PFSK-1 (cell line): Measurements from ENCODE around the gene KASH5.

Experiments used
- FOXP2 ChIP-seq: optimal IDR thresholded peaks from 2 replicates; pipeline ENCODE3; 2011; ENCODE audit warnings: borderline replicate concordance, control low read depth, inconsistent platforms; ENCODE audit not compliant: insufficient read depth; ENCODE audit errors: extremely low read length, extremely low read depth
- POLR2AphosphoS5 ChIP-seq: IDR thresholded peaks from 2 replicates; pipeline ENCODE4 v1.6.1; 2012; ENCODE audit warnings: low read depth, mild to moderate bottlenecking, control low read depth, low read length, moderate library complexity
- SIN3A ChIP-seq: IDR thresholded peaks from 2 replicates; pipeline ENCODE4 v1.6.1; 2012; ENCODE audit warnings: mild to moderate bottlenecking, low read length, moderate library complexity, borderline replicate concordance; ENCODE audit not compliant: insufficient read depth
- TAF1 ChIP-seq: IDR thresholded peaks from 2 replicates; pipeline ENCODE4 v1.6.1; 2012; ENCODE audit warnings: low read length, control low read depth, borderline replicate concordance; ENCODE audit not compliant: insufficient read depth
- TF ChIP-seq, protein P1 (sequence below), 2 experiments: IDR thresholded peaks; 2 replicates each; pipeline versions ENCODE4 v1.6.1 to v1.8.0; 2011 to 2012; ENCODE audit warnings: low read depth in 2 of 2, low read length in 2 of 2, control low read depth in 1 of 2, inconsistent platforms in 1 of 2, mild to moderate bottlenecking in 1 of 2, moderate library complexity in 1 of 2; ENCODE audit not compliant: insufficient read depth in 1 of 2

Gene KASH5

DNA sequence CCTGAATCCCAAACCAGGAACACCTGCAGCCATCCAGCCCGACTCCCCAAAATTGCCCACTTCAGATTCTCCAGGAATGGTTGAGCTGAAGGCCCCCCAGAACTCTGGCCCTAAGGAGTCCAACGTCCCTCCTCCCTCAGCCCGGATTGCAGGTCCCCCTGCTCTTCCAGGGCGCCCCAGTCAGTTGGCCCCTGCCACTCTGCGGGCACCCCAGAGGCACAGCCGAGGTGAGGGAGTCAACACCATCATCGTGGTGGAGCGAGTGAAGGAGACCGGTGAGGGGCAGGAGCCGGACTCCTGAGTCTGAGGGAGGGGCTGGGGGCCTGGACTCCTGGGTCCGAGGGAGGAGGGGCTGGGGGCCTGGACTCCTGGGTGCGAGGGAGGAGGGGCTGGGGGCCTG, 39.3 kb downstream of the KASH5 start:
- TF ChIP-seq SIN3A (no peak), POLR2AphosphoS5 (no peak), FOXP2 (no peak), TAF1 (no peak)
- TF ChIP-seq, protein P1, sequence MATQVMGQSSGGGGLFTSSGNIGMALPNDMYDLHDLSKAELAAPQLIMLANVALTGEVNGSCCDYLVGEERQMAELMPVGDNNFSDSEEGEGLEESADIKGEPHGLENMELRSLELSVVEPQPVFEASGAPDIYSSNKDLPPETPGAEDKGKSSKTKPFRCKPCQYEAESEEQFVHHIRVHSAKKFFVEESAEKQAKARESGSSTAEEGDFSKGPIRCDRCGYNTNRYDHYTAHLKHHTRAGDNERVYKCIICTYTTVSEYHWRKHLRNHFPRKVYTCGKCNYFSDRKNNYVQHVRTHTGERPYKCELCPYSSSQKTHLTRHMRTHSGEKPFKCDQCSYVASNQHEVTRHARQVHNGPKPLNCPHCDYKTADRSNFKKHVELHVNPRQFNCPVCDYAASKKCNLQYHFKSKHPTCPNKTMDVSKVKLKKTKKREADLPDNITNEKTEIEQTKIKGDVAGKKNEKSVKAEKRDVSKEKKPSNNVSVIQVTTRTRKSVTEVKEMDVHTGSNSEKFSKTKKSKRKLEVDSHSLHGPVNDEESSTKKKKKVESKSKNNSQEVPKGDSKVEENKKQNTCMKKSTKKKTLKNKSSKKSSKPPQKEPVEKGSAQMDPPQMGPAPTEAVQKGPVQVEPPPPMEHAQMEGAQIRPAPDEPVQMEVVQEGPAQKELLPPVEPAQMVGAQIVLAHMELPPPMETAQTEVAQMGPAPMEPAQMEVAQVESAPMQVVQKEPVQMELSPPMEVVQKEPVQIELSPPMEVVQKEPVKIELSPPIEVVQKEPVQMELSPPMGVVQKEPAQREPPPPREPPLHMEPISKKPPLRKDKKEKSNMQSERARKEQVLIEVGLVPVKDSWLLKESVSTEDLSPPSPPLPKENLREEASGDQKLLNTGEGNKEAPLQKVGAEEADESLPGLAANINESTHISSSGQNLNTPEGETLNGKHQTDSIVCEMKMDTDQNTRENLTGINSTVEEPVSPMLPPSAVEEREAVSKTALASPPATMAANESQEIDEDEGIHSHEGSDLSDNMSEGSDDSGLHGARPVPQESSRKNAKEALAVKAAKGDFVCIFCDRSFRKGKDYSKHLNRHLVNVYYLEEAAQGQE (IDR thresholded peaks at IDR 0.05; ENCODE audit: insufficient read depth in 1 of 2, low read depth in 2 of 2, low read length in 2 of 2), result no peak

DNA sequence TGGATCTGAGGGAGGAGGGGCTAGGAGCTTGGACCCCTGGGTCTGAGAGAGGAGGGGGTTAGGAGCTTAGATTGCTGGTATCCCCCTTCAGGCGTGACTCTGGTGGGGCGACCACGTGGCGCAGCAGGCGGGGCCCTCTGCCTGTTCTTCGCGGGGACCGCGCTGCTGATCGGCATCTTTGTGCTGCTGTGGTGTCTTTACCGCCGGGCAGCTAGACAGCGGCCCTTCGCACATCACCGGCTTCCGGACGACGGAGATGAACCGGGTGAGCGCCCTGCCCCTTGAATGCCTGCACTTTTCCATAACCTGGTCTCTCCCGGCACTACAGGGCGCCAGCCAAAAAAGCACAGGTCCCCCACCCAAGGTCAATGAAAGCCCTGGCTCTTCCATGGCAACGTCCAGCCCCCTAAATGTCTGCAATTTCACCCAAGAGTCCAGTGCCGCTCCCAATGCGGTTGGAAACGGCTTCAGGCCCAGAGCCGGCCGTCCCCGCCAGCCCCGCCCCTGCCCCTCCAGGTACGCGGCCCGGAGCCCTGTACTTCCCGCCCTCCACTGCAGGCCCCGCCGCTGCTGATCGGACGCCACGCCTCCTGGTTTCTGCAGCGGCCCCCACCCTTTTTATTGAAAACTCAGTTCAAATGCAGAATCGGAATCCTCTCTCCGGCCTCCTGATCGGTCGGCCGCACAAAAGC, 40.0 kb downstream of the KASH5 start:
- TF ChIP-seq POLR2AphosphoS5 (no peak), TAF1 (no peak), FOXP2 (no peak), SIN3A (no peak)
- TF ChIP-seq, protein P1 (IDR thresholded peaks at IDR 0.05; ENCODE audit: insufficient read depth in 1 of 2, low read depth in 2 of 2, low read length in 2 of 2), result no peak

DNA sequence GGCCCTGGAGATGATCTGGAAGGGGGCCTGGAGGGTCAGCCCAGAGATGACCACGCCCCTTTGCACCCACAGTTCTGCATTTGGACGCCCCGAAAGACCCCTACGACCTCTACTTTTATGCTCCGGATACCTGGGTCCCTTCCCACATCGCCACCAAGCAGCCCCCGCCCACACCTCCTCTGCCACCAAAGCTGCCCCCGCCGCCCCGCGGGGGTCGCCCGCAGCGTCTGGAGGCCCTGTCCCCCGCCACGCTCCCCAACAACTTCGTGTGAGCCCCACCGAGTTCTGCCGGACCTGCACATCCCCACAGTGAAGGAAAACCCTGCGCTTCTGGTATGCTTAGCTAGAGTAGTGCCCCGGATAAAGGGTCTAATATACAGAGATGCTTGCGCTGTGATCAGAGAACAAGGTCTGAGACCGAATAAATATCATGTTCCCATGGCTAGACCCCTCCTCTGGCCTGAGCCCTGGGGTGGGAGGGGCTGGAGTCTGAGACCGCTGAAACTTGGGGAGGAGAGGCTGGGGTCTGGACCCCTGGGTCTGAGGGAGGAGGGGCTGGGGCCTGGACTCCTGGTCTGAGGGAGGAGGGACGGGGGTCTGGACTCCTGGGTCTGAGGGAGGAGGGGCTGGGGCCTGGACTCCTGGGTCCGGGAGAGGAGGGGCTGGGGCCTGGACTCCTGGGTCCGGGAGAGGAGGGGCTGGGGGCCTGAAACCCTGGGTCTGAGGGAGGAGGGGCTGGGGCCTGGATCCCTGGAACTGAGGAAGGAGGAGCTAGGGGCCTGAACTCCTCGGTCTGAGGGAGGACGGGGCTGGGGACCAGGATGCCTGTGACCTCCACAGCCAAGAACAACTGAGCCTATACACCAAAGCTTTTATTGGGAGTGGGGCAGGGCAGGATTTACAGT, 40.8 kb downstream of the KASH5 start:
- no peak for TF ChIP-seq SIN3A
- no peak for TF ChIP-seq FOXP2
- TF ChIP-seq TAF1, result no peak
- TF ChIP-seq, protein P1 (IDR thresholded peaks at IDR 0.05; ENCODE audit: insufficient read depth in 1 of 2, low read depth in 2 of 2, low read length in 2 of 2), result no peak

DNA sequence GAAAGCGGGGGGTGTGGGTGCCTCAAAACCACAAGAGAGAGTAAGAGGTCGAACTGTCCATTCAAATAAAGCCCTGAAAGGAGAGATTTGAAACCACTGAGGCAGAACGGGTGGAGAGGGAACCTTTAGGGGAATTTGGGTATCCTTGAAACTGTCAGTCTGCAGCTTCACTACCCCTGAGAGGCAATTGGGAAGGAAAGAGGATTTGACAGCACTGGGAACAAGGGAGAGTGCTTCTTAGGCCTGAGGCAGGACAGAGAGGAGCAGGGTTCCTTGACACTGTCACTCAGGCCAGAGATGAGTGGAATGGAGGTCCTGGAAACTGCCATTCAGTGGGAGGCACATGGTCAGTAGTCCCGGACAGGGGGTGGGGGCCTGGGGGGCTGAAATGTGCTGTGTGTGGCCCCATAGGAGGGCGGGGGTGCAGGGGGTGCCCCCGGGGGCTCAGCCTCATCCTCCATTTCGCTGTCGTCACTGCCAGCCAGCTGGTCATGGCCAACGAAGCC, 42.2 kb downstream of the KASH5 start:
- TF ChIP-seq POLR2AphosphoS5, result no peak
- TF ChIP-seq, protein P1 (IDR thresholded peaks at IDR 0.05; ENCODE audit: insufficient read depth in 1 of 2, low read depth in 2 of 2, low read length in 2 of 2), result no peak
- no peak for TF ChIP-seq FOXP2
